Nephron (organoid): ENCODE data around the gene PDE6G.

Source experiments
- H3K27ac Mint-ChIP-seq, 3 experiments: 2 replicates each; pipeline ENCODE4 v1.8.0; 2020; ENCODE audit warnings: mixed read lengths in 3 of 3, mild to moderate bottlenecking in 2 of 3, moderate library complexity in 1 of 3
- H3K27me3 Mint-ChIP-seq: 2 replicates; pipeline ENCODE4 v1.8.0; 2021; ENCODE audit warnings: low read depth, mild to moderate bottlenecking, moderate library complexity, mixed read lengths
- H3K36me3 Mint-ChIP-seq: 2 replicates; pipeline ENCODE4 v1.8.0; 2020; ENCODE audit warnings: low read depth, mixed read lengths
- H3K4me1 Mint-ChIP-seq: 2 replicates; pipeline ENCODE4 v1.8.0; 2020; ENCODE audit warnings: mixed read lengths
- H3K4me3 Mint-ChIP-seq, 3 experiments: 2 replicates each; pipeline ENCODE4 v1.8.0; 2020; ENCODE audit warnings: mild to moderate bottlenecking in 3 of 3, mixed read lengths in 3 of 3, moderate library complexity in 2 of 3
- H3K9me3 Mint-ChIP-seq: 2 replicates; pipeline ENCODE4 v1.8.0; 2020; ENCODE audit warnings: mixed read lengths
- CTCF ChIP-seq, 3 experiments: fragments of 200-600 bp; sonication (generic); IDR thresholded peaks; one replicate each; pipeline ENCODE4 v1.5.0; 2021; ENCODE audit warnings: antibody characterized with exemption in 3 of 3; ENCODE audit not compliant: unreplicated experiment in 3 of 3

The PDE6G gene

GRCh38 chr17:81664051-81664470 is 7.7 kb upstream of the PDE6G start:
- Mint-ChIP-seq H3K27ac (no peak overlapping the region), H3K4me1 (peaks cover 21% of the 10 kb centered on the region), H3K27me3 (no peaks in the 10 kb centered on the region), H3K36me3 (peaks cover 9% of the 10 kb centered on the region), H3K4me3 (peak overlapping the region; percentile 25 to 52 (median 44)), H3K9me3 (no peaks in the 10 kb centered on the region)
- TF ChIP-seq CTCF (IDR thresholded peaks at IDR 0.05; ENCODE audit: unreplicated experiment in 3 of 3): no peak

GRCh38 chr17:81662002-81662401 is 5.7 kb upstream of the PDE6G start:
- H3K4me1 Mint-ChIP-seq: peaks cover 18% of the 10 kb centered on the region
- H3K36me3 Mint-ChIP-seq: no peaks in the 10 kb centered on the region
- no peaks in the 10 kb centered on the region for H3K27me3 Mint-ChIP-seq
- H3K9me3 Mint-ChIP-seq: no peaks in the 10 kb centered on the region
- H3K27ac Mint-ChIP-seq: no peak overlapping the region
- no peak for TF ChIP-seq CTCF (IDR thresholded peaks at IDR 0.05; ENCODE audit: unreplicated experiment in 3 of 3)
- no peak overlapping the region for H3K4me3 Mint-ChIP-seq

GRCh38 chr17:81660441-81660840 is 4.1 kb upstream of the PDE6G start:
- H3K9me3 Mint-ChIP-seq: no peaks in the 10 kb centered on the region
- TF ChIP-seq CTCF (IDR thresholded peaks at IDR 0.05; ENCODE audit: unreplicated experiment in 3 of 3): no peak
- no peak overlapping the region for H3K27ac Mint-ChIP-seq

GRCh38 chr17:81659038-81659437 is 2.7 kb upstream of the PDE6G start:
- Mint-ChIP-seq H3K27me3 (no peaks in the 10 kb centered on the region), H3K9me3 (no peaks in the 10 kb centered on the region), H3K4me3 (no peak overlapping the region), H3K4me1 (peaks cover 6% of the 10 kb centered on the region), H3K36me3 (no peaks in the 10 kb centered on the region), H3K27ac (no peak overlapping the region)
- TF ChIP-seq CTCF (IDR thresholded peaks at IDR 0.05; ENCODE audit: unreplicated experiment in 3 of 3): no peak

More at GRCh38 chr17:81660441-81660840, 4.1 kb upstream of the PDE6G start:
- no peaks in the 10 kb centered on the region for H3K36me3 Mint-ChIP-seq
- no peak overlapping the region for H3K4me3 Mint-ChIP-seq
- no peaks in the 10 kb centered on the region for H3K27me3 Mint-ChIP-seq
- H3K4me1 Mint-ChIP-seq: peaks cover 6% of the 10 kb centered on the region

GRCh38 chr17:81656835-81657234 is 493 bp upstream of the PDE6G start:
- Mint-ChIP-seq H3K27ac (peak overlapping the region in 1 of 3 experiments; percentile 32), H3K36me3 (no peaks in the 10 kb centered on the region), H3K27me3 (no peaks in the 10 kb centered on the region), H3K4me1 (peaks cover 8% of the 10 kb centered on the region), H3K4me3 (no peak overlapping the region), H3K9me3 (no peaks in the 10 kb centered on the region)
- no peak for TF ChIP-seq CTCF (IDR thresholded peaks at IDR 0.05; ENCODE audit: unreplicated experiment in 3 of 3)

- no peak for TF ChIP-seq CTCF (IDR thresholded peaks at IDR 0.05; ENCODE audit: unreplicated experiment in 3 of 3)
Measured at GRCh38 chr17:81655378-81656117, 794 bp downstream of the PDE6G start.

More at GRCh38 chr17:81655378-81656117, 794 bp downstream of the PDE6G start:
- Mint-ChIP-seq H3K4me3 (no peak overlapping the region), H3K36me3 (no peaks in the 10 kb centered on the region), H3K4me1 (peaks cover 11% of the 10 kb centered on the region), H3K27ac (no peak overlapping the region), H3K27me3 (no peaks in the 10 kb centered on the region), H3K9me3 (no peaks in the 10 kb centered on the region)
